PC-9 (cell line): Measurements from ENCODE around the gene LMAN1L.
A peak's percentile ranks its signal among the peaks of the same experiment; 100 is the strongest.

Experiments used
- CTCF ChIP-seq: fragments of 200-600 bp; sonication (generic); conservative IDR thresholded peaks from 2 replicates; pipeline ENCODE4 v1.6.1; 2017; ENCODE audit warnings: mixed run types, antibody characterized with exemption, mild to moderate bottlenecking, moderate library complexity
- EZH2 ChIP-seq: fragments of 200-600 bp; sonication (generic); IDR thresholded peaks from 2 replicates; pipeline ENCODE4 v1.8.0; 2017; ENCODE audit warnings: antibody characterized with exemption, low read depth

DNA sequence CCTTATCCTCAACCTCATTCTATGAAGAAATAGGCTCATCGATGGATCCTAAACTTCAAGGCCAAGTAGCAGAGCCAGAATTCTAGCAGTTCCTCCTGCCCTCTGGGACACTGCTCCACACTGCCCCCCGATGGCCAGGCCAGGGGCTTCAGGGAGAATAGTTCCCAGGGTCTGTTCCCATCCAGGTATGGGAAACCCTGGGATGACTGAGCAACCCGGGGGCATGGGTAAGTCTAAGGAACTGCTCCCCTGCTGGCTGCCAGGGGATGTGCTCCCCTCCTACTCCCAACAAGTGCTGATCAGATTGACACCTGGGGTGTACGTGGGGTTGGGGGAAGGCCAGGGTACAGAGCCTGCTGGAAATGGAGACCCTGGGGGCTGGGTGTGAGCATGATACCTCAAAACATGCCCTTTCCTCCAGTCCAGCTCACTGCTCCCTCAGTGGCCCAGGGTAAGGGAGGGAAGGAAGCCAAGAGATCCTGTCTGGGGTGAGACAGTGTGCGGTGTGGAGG, 22.7 kb downstream of the LMAN1L start:
- TF ChIP-seq CTCF (peak; percentile 92), EZH2 (no peak)
